ENCODE data around the gene CCR5.
"Not testable (repeated sequence)": the region's sequence is repeated elsewhere in the genome, so short reads cannot be mapped to it uniquely, and the experiment has no call there.

The CCR5 gene

GRCh38 chr3:46370839-46371518 is at the start of gene CCR5:
Gene CCR5, plus strand, starts transcription at chr3:46370946. Its CDS starts 1,957 bp downstream, at chr3:46372903.
- Histone ChIP-seq H3K9ac (ENCODE audit: low read length) (no peak within 1 kb of the TSS), H3K4me3 (ENCODE audit: low read length) (no peak within 1 kb of the TSS), H3K36me3 (ENCODE audit: control insufficient read depth, insufficient read depth, low read length) (no peaks in the 10 kb centered on the region), H3K9me3 (ENCODE audit: control insufficient read depth, low read length) (no peaks in the 10 kb centered on the region), H3K27me3 (ENCODE audit: control insufficient read depth, insufficient read depth, low read length) (peaks cover 2% of the 10 kb centered on the region), H3K4me1 (ENCODE audit: control insufficient read depth, insufficient read depth, low read length) (peaks cover 5% of the 10 kb centered on the region)

- no peak overlapping the region for H3K4me3 ChIP-seq (ENCODE audit: low read length)
- H3K36me3 ChIP-seq (ENCODE audit: control insufficient read depth, insufficient read depth, low read length): no peaks in the 10 kb centered on the region
- H3K9ac ChIP-seq (ENCODE audit: low read length): no peak overlapping the region
- no peaks in the 10 kb centered on the region for H3K9me3 ChIP-seq (ENCODE audit: control insufficient read depth, low read length)
- no peaks in the 10 kb centered on the region for H3K27me3 ChIP-seq (ENCODE audit: control insufficient read depth, insufficient read depth, low read length)
- H3K4me1 ChIP-seq (ENCODE audit: control insufficient read depth, insufficient read depth, low read length): no peaks in the 10 kb centered on the region
Measured at GRCh38 chr3:46321461-46322104, 49.2 kb upstream of the CCR5 start.

GRCh38 chr3:46324036-46324435 is 46.7 kb upstream of the CCR5 start:
- Histone ChIP-seq H3K9ac (ENCODE audit: low read length) (no peak overlapping the region), H3K9me3 (ENCODE audit: control insufficient read depth, low read length) (no peaks in the 10 kb centered on the region), H3K4me1 (ENCODE audit: control insufficient read depth, insufficient read depth, low read length) (no peaks in the 10 kb centered on the region), H3K4me3 (ENCODE audit: low read length) (no peak overlapping the region), H3K27me3 (ENCODE audit: control insufficient read depth, insufficient read depth, low read length) (no peaks in the 10 kb centered on the region), H3K36me3 (ENCODE audit: control insufficient read depth, insufficient read depth, low read length) (no peaks in the 10 kb centered on the region)

- Histone ChIP-seq H3K4me1 (ENCODE audit: control insufficient read depth, insufficient read depth, low read length) (no peaks in the 10 kb centered on the region), H3K9me3 (ENCODE audit: control insufficient read depth, low read length) (no peaks in the 10 kb centered on the region), H3K36me3 (ENCODE audit: control insufficient read depth, insufficient read depth, low read length) (no peaks in the 10 kb centered on the region), H3K9ac (ENCODE audit: low read length) (no peak overlapping the region), H3K4me3 (ENCODE audit: low read length) (no peak overlapping the region), H3K27me3 (ENCODE audit: control insufficient read depth, insufficient read depth, low read length) (no peaks in the 10 kb centered on the region)
Measured at GRCh38 chr3:46325645-46326300, 45.0 kb upstream of the CCR5 start.

GRCh38 chr3:46330676-46331075 is 40.1 kb upstream of the CCR5 start:
- not testable (repeated sequence) for H3K4me1 ChIP-seq (ENCODE audit: control insufficient read depth, insufficient read depth, low read length); H3K9me3 ChIP-seq (ENCODE audit: control insufficient read depth, low read length); H3K4me3 ChIP-seq (ENCODE audit: low read length); H3K9ac ChIP-seq (ENCODE audit: low read length); H3K36me3 ChIP-seq (ENCODE audit: control insufficient read depth, insufficient read depth, low read length); H3K27me3 ChIP-seq (ENCODE audit: control insufficient read depth, insufficient read depth, low read length)

- no peak overlapping the region for H3K4me3 ChIP-seq (ENCODE audit: low read length)
Measured at GRCh38 chr3:46334741-46335478, 35.8 kb upstream of the CCR5 start.

GRCh38 chr3:46335541-46335940 is 35.2 kb upstream of the CCR5 start:
- no peak overlapping the region for H3K4me3 ChIP-seq (ENCODE audit: low read length)
- H3K36me3 ChIP-seq (ENCODE audit: control insufficient read depth, insufficient read depth, low read length): no peaks in the 10 kb centered on the region
- H3K4me1 ChIP-seq (ENCODE audit: control insufficient read depth, insufficient read depth, low read length): peaks cover 11% of the 10 kb centered on the region
- peaks cover 4% of the 10 kb centered on the region for H3K9me3 ChIP-seq (ENCODE audit: control insufficient read depth, low read length)
- no peaks in the 10 kb centered on the region for H3K27me3 ChIP-seq (ENCODE audit: control insufficient read depth, insufficient read depth, low read length)
- no peak overlapping the region for H3K9ac ChIP-seq (ENCODE audit: low read length)

More at GRCh38 chr3:46334741-46335478, 35.8 kb upstream of the CCR5 start:
- Histone ChIP-seq H3K9me3 (ENCODE audit: control insufficient read depth, low read length) (peaks cover 4% of the 10 kb centered on the region), H3K9ac (ENCODE audit: low read length) (no peak overlapping the region), H3K36me3 (ENCODE audit: control insufficient read depth, insufficient read depth, low read length) (no peaks in the 10 kb centered on the region), H3K27me3 (ENCODE audit: control insufficient read depth, insufficient read depth, low read length) (no peaks in the 10 kb centered on the region), H3K4me1 (ENCODE audit: control insufficient read depth, insufficient read depth, low read length) (peaks cover 11% of the 10 kb centered on the region)

GRCh38 chr3:46337911-46338310 is 32.8 kb upstream of the CCR5 start:
- Histone ChIP-seq H3K9me3 (ENCODE audit: control insufficient read depth, low read length) (peaks cover 4% of the 10 kb centered on the region), H3K36me3 (ENCODE audit: control insufficient read depth, insufficient read depth, low read length) (no peaks in the 10 kb centered on the region), H3K9ac (ENCODE audit: low read length) (no peak overlapping the region), H3K4me3 (ENCODE audit: low read length) (no peak overlapping the region), H3K4me1 (ENCODE audit: control insufficient read depth, insufficient read depth, low read length) (peaks cover 11% of the 10 kb centered on the region), H3K27me3 (ENCODE audit: control insufficient read depth, insufficient read depth, low read length) (no peaks in the 10 kb centered on the region)

GRCh38 chr3:46338840-46339239 is 31.9 kb upstream of the CCR5 start:
- Histone ChIP-seq H3K4me3 (ENCODE audit: low read length) (no peak overlapping the region), H3K9ac (ENCODE audit: low read length) (no peak overlapping the region), H3K27me3 (ENCODE audit: control insufficient read depth, insufficient read depth, low read length) (no peaks in the 10 kb centered on the region), H3K36me3 (ENCODE audit: control insufficient read depth, insufficient read depth, low read length) (no peaks in the 10 kb centered on the region), H3K9me3 (ENCODE audit: control insufficient read depth, low read length) (peaks cover 4% of the 10 kb centered on the region), H3K4me1 (ENCODE audit: control insufficient read depth, insufficient read depth, low read length) (peaks cover 11% of the 10 kb centered on the region)

- Histone ChIP-seq H3K36me3 (ENCODE audit: control insufficient read depth, insufficient read depth, low read length) (no peaks in the 10 kb centered on the region), H3K27me3 (ENCODE audit: control insufficient read depth, insufficient read depth, low read length) (peaks cover 8% of the 10 kb centered on the region), H3K9me3 (ENCODE audit: control insufficient read depth, low read length) (no peaks in the 10 kb centered on the region), H3K4me1 (ENCODE audit: control insufficient read depth, insufficient read depth, low read length) (no peaks in the 10 kb centered on the region), H3K9ac (ENCODE audit: low read length) (no peak overlapping the region), H3K4me3 (ENCODE audit: low read length) (no peak overlapping the region)
Measured at GRCh38 chr3:46344476-46344875, 26.3 kb upstream of the CCR5 start.

GRCh38 chr3:46348823-46349482 is 21.8 kb upstream of the CCR5 start:
- Histone ChIP-seq H3K4me1 (ENCODE audit: control insufficient read depth, insufficient read depth, low read length) (no peaks in the 10 kb centered on the region), H3K4me3 (ENCODE audit: low read length) (no peak overlapping the region), H3K36me3 (ENCODE audit: control insufficient read depth, insufficient read depth, low read length) (no peaks in the 10 kb centered on the region)

More at GRCh38 chr3:46348823-46349482, 21.8 kb upstream of the CCR5 start:
- Histone ChIP-seq H3K27me3 (ENCODE audit: control insufficient read depth, insufficient read depth, low read length) (peaks cover 17% of the 10 kb centered on the region), H3K9me3 (ENCODE audit: control insufficient read depth, low read length) (no peaks in the 10 kb centered on the region), H3K9ac (ENCODE audit: low read length) (no peak overlapping the region)
